HEK293 (cell line): ENCODE results near the gene SMPDL3A.

ENCODE experiments used
- CTCF ChIP-seq: fragments of 450-650 bp; formaldehyde crosslinking; IDR thresholded peaks from 2 replicates; pipeline ENCODE4 v1.5.1; 2016; ENCODE audit warnings: missing biosample characterization, missing genetic modification characterization
- ZNF423 ChIP-seq: fragments of 450-650 bp; formaldehyde crosslinking; IDR thresholded peaks from 2 replicates; pipeline ENCODE4 v1.5.1; 2016; ENCODE audit warnings: missing biosample characterization, missing genetic modification characterization
- ZNF639 ChIP-seq: fragments of 450-650 bp; formaldehyde crosslinking; IDR thresholded peaks from 2 replicates; pipeline ENCODE4 v1.5.1; 2016; ENCODE audit warnings: missing biosample characterization, missing genetic modification characterization

GRCh38 chr6:122753688-122754056, 35.4 kb upstream of the SMPDL3A start:
- TF ChIP-seq CTCF, result no peak
- TF ChIP-seq ZNF639, result no peak
- no peak for TF ChIP-seq ZNF423 (tag by site-specific recombination)
